ENCODE data around the gene SHC2. TPM values are rescaled to one million over a fixed set of nuclear protein-coding genes. Genes with fewer than 3 reads are reported as not detected.

The SHC2 gene
- total RNA-seq, 4 donors from 2014 or later, result 14.6 to 25.0 (median 17.8) TPM

- H3K4me3 ChIP-seq (ENCODE audit: low read depth, poor library complexity, severe bottlenecking), result peak overlapping the region; percentile 94
Measured at GRCh38 chr19:488505-489417, 27.9 kb upstream of the SHC2 start.

GRCh38 chr19:485583-486236 lies 24.9 kb upstream of the SHC2 start:
- TF ChIP-seq CTCF (IDR thresholded peaks at IDR 0.05) (no peak), POLR2A (IDR thresholded peaks at IDR 0.05) (no peak)
- 16 to 21% methylated on average over 13 to 22 of the region's 23 CpGs for WGBS, 2 donors
- peak; percentile 66 to 96 for DNase-seq (ENCODE audit: low spot score in 2 of 2)
- no peak overlapping the region for H3K4me3 ChIP-seq (ENCODE audit: low read depth, poor library complexity, severe bottlenecking)
- intact Hi-C loops (cut with DNase I; ENCODE audit: low total_unique reads), result no loop called here

More at GRCh38 chr19:488505-489417, 27.9 kb upstream of the SHC2 start:
- DNase-seq (ENCODE audit: low spot score in 2 of 2), result peak; percentile 88 to 98
- intact Hi-C loops (cut with DNase I; ENCODE audit: low total_unique reads), result no loop called here
- TF ChIP-seq CTCF (IDR thresholded peaks at IDR 0.05), result no peak
- TF ChIP-seq POLR2A (IDR thresholded peaks at IDR 0.05), result no peak
- 1% methylated on average over 32 to 61 of the region's 114 CpGs for WGBS, 2 donors

GRCh38 chr19:485077-485476 lies 24.2 kb upstream of the SHC2 start:
- TF ChIP-seq POLR2A (IDR thresholded peaks at IDR 0.05) (no peak), CTCF (IDR thresholded peaks at IDR 0.05) (no peak)
- intact Hi-C loops (cut with DNase I; ENCODE audit: low total_unique reads), result no loop called here
- 63 to 70% methylated on average over 16 to 21 of the region's 22 CpGs for WGBS, 2 donors
- DNase-seq (ENCODE audit: low spot score in 2 of 2), result no peak
- H3K4me3 ChIP-seq (ENCODE audit: low read depth, poor library complexity, severe bottlenecking), result no peak overlapping the region

- WGBS, 2 donors, result 43 to 44% methylated on average over 15 of the region's 15 CpGs
- intact Hi-C loops (cut with DNase I; ENCODE audit: low total_unique reads), result no loop called here
- no peak overlapping the region for H3K4me3 ChIP-seq (ENCODE audit: low read depth, poor library complexity, severe bottlenecking)
- TF ChIP-seq CTCF (IDR thresholded peaks at IDR 0.05) (no peak), POLR2A (IDR thresholded peaks at IDR 0.05) (no peak)
- DNase-seq (ENCODE audit: low spot score in 2 of 2), result no peak
Measured at GRCh38 chr19:484494-484893, 23.7 kb upstream of the SHC2 start.

- DNase-seq (ENCODE audit: low spot score in 2 of 2), result no peak
- intact Hi-C loops (cut with DNase I; ENCODE audit: low total_unique reads), result no loop called here
- TF ChIP-seq POLR2A (IDR thresholded peaks at IDR 0.05), result no peak
- TF ChIP-seq CTCF (IDR thresholded peaks at IDR 0.05), result no peak
- 51 to 59% methylated on average over 21 of the region's 21 CpGs for WGBS, 2 donors
- H3K4me3 ChIP-seq (ENCODE audit: low read depth, poor library complexity, severe bottlenecking), result no peak overlapping the region
Measured at GRCh38 chr19:483332-484072, 22.7 kb upstream of the SHC2 start.
